HepG2 (cell line): Measurements from ENCODE around the gene PRKACA. TPM values are rescaled to one million over a fixed set of nuclear protein-coding genes. Genes with fewer than 3 reads are reported as not detected.

ENCODE experiments used
- ATAC-seq: fragments of 200-7000 bp; cut with Tn5 transposase; 3 replicates; pipeline ENCODE4 v1.9.1; 2020; ENCODE audit warnings: mild to moderate bottlenecking, moderate library complexity
- BruUV-seq: library from RNA; stranded (reverse); fragments of 400-500 nt; replicated peaks from 2 replicates; lab custom pipeline; 2021; lab: Mats Ljungman, UMichigan
- CTCF ChIA-PET: fragments of 300-600 bp; formaldehyde crosslinking; extraction: SDS; loops from one replicate; lab custom pipeline; 2021; ENCODE audit warnings: low total read pairs, inconsistent platforms, low intra/inter-chr PET ratio; lab: Yijun Ruan, JAX
- POLR2A ChIA-PET: fragments of 350-600 bp; sonication (Branson Sonifier 250); formaldehyde crosslinking; loops from one replicate; lab custom pipeline; 2020; ENCODE audit warnings: antibody characterized with exemption, inconsistent platforms; lab: Yijun Ruan, JAX
- DNase-seq: peaks from one replicate; pipeline ENCODE4 v3.0.0-alpha.2; 2015; ENCODE audit warnings: low spot score
- FAIRE-seq: peaks from 3 replicates; lab custom pipeline; 2011; peaks lifted over from hg19 to GRCh38; lab: Jason Lieb, UNC
- H2AFZ ChIP-seq: one replicate; pipeline ENCODE4 v1.6.1; 2011; ENCODE audit warnings: low read length, inconsistent platforms
- H3K27ac ChIP-seq: fragments of 300-600 bp; 3 replicates; pipeline ENCODE4 v1.8.0; 2011; ENCODE audit warnings: mixed run types, mild to moderate bottlenecking, mixed read lengths, low read length, inconsistent platforms; ENCODE audit not compliant: insufficient read depth; ENCODE audit errors: extremely low read length
- H3K27me3 ChIP-seq, 2 experiments: fragments of 200-600 bp in 1 of 2; 2 replicates in 1 of 2; 3 replicates in 1 of 2; pipeline versions ENCODE4 v1.6.0 to v1.8.0; 2011; ENCODE audit warnings: low read length in 2 of 2, mild to moderate bottlenecking in 2 of 2, moderate library complexity in 2 of 2, inconsistent platforms in 1 of 2; ENCODE audit not compliant: insufficient read depth in 2 of 2, control insufficient read depth in 1 of 2
- H3K36me3 ChIP-seq, 2 experiments: fragments of 200-600 bp in 1 of 2; replicated peaks in 1 of 2; 2 replicates in 1 of 2; 3 replicates in 1 of 2; pipeline versions ENCODE4 v1.5.1 to v1.8.0; 2011; ENCODE audit warnings: low read length in 2 of 2, inconsistent platforms in 1 of 2; ENCODE audit not compliant: insufficient read depth in 2 of 2, control insufficient read depth in 1 of 2
- H3K4me1 ChIP-seq: 2 replicates; pipeline ENCODE4 v1.5.1; 2012; ENCODE audit warnings: low read length, inconsistent platforms; ENCODE audit not compliant: insufficient read depth
- H3K4me2 ChIP-seq: 2 replicates; pipeline ENCODE4 v1.6.0; 2011; ENCODE audit warnings: low read depth, low read length, inconsistent platforms
- H3K4me3 ChIP-seq, 3 experiments: fragments of 200-600 bp in 1 of 3; sonication (generic), shearing (Covaris generic) in 1 of 3; replicated peaks in 1 of 3; 2 replicates each; pipeline ENCODE4 v1.5.1; 2011 to 2016; ENCODE audit warnings: low read length in 3 of 3, inconsistent platforms in 2 of 3, low read depth in 2 of 3, mild to moderate bottlenecking in 2 of 3, control low read depth in 1 of 3, mixed read lengths in 1 of 3; ENCODE audit not compliant: insufficient read depth in 1 of 3
- H3K79me2 ChIP-seq: one replicate; pipeline ENCODE4 v1.6.1; 2011; ENCODE audit warnings: low read length, inconsistent platforms; ENCODE audit not compliant: insufficient read depth
- H3K9ac ChIP-seq: 2 replicates; pipeline ENCODE4 v1.6.0; 2011; ENCODE audit warnings: mild to moderate bottlenecking, low read depth, low read length, inconsistent platforms; ENCODE audit not compliant: insufficient read depth
- H3K9me3 ChIP-seq: 2 replicates; pipeline ENCODE4 v1.5.1; 2012; ENCODE audit warnings: mild to moderate bottlenecking, low read length
- H4K20me1 ChIP-seq: 2 replicates; pipeline ENCODE4 v1.6.0; 2011; ENCODE audit warnings: inconsistent platforms, mild to moderate bottlenecking, low read length, moderate library complexity; ENCODE audit not compliant: insufficient read depth
- CERS6 ChIP-seq: sonication (generic); formaldehyde crosslinking; IDR thresholded peaks from 2 replicates; pipeline ENCODE4 v1.5.0; 2020; ENCODE audit warnings: missing genetic modification reagents
- DPF2 ChIP-seq: sonication (generic); formaldehyde crosslinking; IDR thresholded peaks from 2 replicates; pipeline ENCODE4 v1.4.0; 2020; ENCODE audit warnings: mild to moderate bottlenecking, low read depth, missing genetic modification reagents, borderline replicate concordance
- GATAD2A ChIP-seq: IDR thresholded peaks from 2 replicates; pipeline ENCODE4 v1.6.1; 2016
- PREB ChIP-seq: sonication (generic); formaldehyde crosslinking; IDR thresholded peaks from 2 replicates; pipeline ENCODE4 v1.4.0; 2020; ENCODE audit warnings: missing genetic modification reagents
- SAP130 ChIP-seq: IDR thresholded peaks from 2 replicates; pipeline ENCODE4 v1.6.1; 2016; ENCODE audit warnings: low read depth
- SMYD3 ChIP-seq: sonication (generic); formaldehyde crosslinking; IDR thresholded peaks from 2 replicates; pipeline ENCODE4 v1.8.1; 2023; ENCODE audit warnings: mild to moderate bottlenecking, missing genetic modification reagents
- USF2 ChIP-seq, 2 experiments: sonication (generic) in 1 of 2; formaldehyde crosslinking in 1 of 2; IDR thresholded peaks; 2 replicates each; pipeline versions ENCODE4 v1.5.1 to v1.6.1; 2011 to 2020; ENCODE audit warnings: borderline replicate concordance in 1 of 2, low read depth in 1 of 2, low read length in 1 of 2, mild to moderate bottlenecking in 1 of 2, missing genetic modification reagents in 1 of 2, moderate library complexity in 1 of 2
- ZNF30 ChIP-seq: sonication (generic); formaldehyde crosslinking; IDR thresholded peaks from 2 replicates; pipeline ENCODE4 v1.5.0; 2020; ENCODE audit warnings: mild to moderate bottlenecking, missing genetic modification reagents
- ZNF318 ChIP-seq: sonication (generic); formaldehyde crosslinking; IDR thresholded peaks from 2 replicates; pipeline ENCODE4 v1.4.0; 2020; ENCODE audit warnings: mild to moderate bottlenecking, missing genetic modification reagents
- ZNF567 ChIP-seq: sonication (generic); formaldehyde crosslinking; IDR thresholded peaks from 2 replicates; pipeline ENCODE4 v1.8.1; 2023; ENCODE audit warnings: mild to moderate bottlenecking, missing genetic modification reagents, borderline replicate concordance
- ZNF709 ChIP-seq: sonication (generic); formaldehyde crosslinking; IDR thresholded peaks from 2 replicates; pipeline ENCODE4 v1.5.0; 2020; ENCODE audit warnings: mild to moderate bottlenecking, missing genetic modification reagents
- ZSCAN25 ChIP-seq: sonication (generic); formaldehyde crosslinking; IDR thresholded peaks from 2 replicates; pipeline ENCODE4 v1.8.0; 2022; ENCODE audit warnings: mild to moderate bottlenecking, missing genetic modification reagents
- WGBS: methylation state at CpG from one replicate; pipeline ENCODE4 v1.1.6; 2017; ENCODE audit warnings: low lambda C conversion rate; 5-methylcytosine and 5-hydroxymethylcytosine counted together
- in situ Hi-C: cut with HindIII; loops from 2 replicates; pipeline ENCODE4 v1.10.0; 2017; ENCODE audit warnings: low pct_unique_long_range_greater_than_20kb; ENCODE audit not compliant: extremely low pct_ligation_motif_present
- intact Hi-C: fragments of 100-400 bp; cut with micrococcal nuclease; formaldehyde crosslinking; loops from one replicate; pipeline ENCODE4 v1.10.0; 2022; ENCODE audit not compliant: unreplicated experiment
- polyA plus RNA-seq, 8 experiments: library from polyadenylated mRNA; depleted of rRNA in 3 of 8; stranded (reverse) in 7 of 8; unstranded in 1 of 8; fragments of >200 nt; fragmentation: Illumina TruSeq in 4 of 8; extraction: Trizol in 4 of 8; gene quantifications; 2 replicates each; pipeline versions ENCODE4 v1.2.1 to v1.2.3, GENCODE V29; 2011 to 2016; ENCODE audit warnings: low read depth in 4 of 8, missing spikeins in 1 of 8, mixed read lengths in 1 of 8; ENCODE audit not compliant: insufficient read depth in 1 of 8
- total RNA-seq, 5 experiments: library from RNA; depleted of rRNA; stranded (reverse); fragments of >200 nt; fragmentation: Illumina TruSeq; extraction: Trizol; gene quantifications; 2 replicates each; pipeline ENCODE4 v1.2.3, GENCODE V29; 2016; ENCODE audit warnings: low read depth in 1 of 5

PRKACA gene
- total and polyA plus RNA-seq, 2 of the 13 experiments (the other 11 are each of a cell fraction or from before 2014, with no cell fraction given): 11.0 to 18.2 TPM

- no peak overlapping the region for H2AFZ ChIP-seq
- FAIRE-seq: no peak
- no peaks in the 10 kb centered on the region for H3K27me3 ChIP-seq
- in situ Hi-C loops (no loop called here), intact Hi-C loops (no loop called here)
- ChIA-PET POLR2A (interaction anchor here (2.4 kb wide), 1 partner anchor 10 kb away, joined by 5 read pairs; the partner anchor contains the start of gene ASF1B), CTCF (no interaction called here)
- no peaks in the 10 kb centered on the region for H4K20me1 ChIP-seq
- no peak overlapping the region for H3K27ac ChIP-seq
- peaks cover 24% of the 10 kb centered on the region for H3K4me1 ChIP-seq
- H3K4me3 ChIP-seq: no peak overlapping the region
- 77% methylated on average over 7 of the region's 8 CpGs for WGBS
- no TSS peak for BruUV-seq
- ATAC-seq: peak; percentile 64
- H3K9ac ChIP-seq: no peak overlapping the region
- H3K9me3 ChIP-seq: no peaks in the 10 kb centered on the region
- H3K4me2 ChIP-seq: no peak overlapping the region
- no peak for DNase-seq
- no peaks in the 10 kb centered on the region for H3K79me2 ChIP-seq
- peaks cover 0 to 4% of the 10 kb centered on the region in 2 experiments; a peak in 1 of 5 replicates for H3K36me3 ChIP-seq
- TF ChIP-seq ZNF30 (CRISPR knock-in tag): no peak
- no peak for TF ChIP-seq ZSCAN25
- peak; percentile 32; the same call in 1 of the 2 replicates for TF ChIP-seq USF2 (IDR thresholded peaks at IDR 0.05; ENCODE audit: low read depth, low read length)
- peak; percentile 48; the same call in 1 of the 2 replicates for TF ChIP-seq USF2 (CRISPR knock-in tag; IDR thresholded peaks at IDR 0.05; ENCODE audit: borderline replicate concordance)
- no peak for TF ChIP-seq ZNF709 (CRISPR knock-in tag)
- TF ChIP-seq ZNF567: no peak
- TF ChIP-seq GATAD2A (CRISPR knock-in tag): 0 out of 2 replicates have a peak, but pooled peaks have one; percentile 37
- no peak for TF ChIP-seq CERS6 (CRISPR knock-in tag)
- no peak for TF ChIP-seq SMYD3 (CRISPR knock-in tag)
- no peak for TF ChIP-seq DPF2 (CRISPR knock-in tag)
- no peak for TF ChIP-seq PREB (CRISPR knock-in tag)
- no peak for TF ChIP-seq ZNF318
- 0 out of 2 replicates have a peak, but pooled peaks have one; percentile 26 for TF ChIP-seq SAP130 (CRISPR knock-in tag)
These were observed 9.6 kb upstream of the PRKACA start for GRCh38 chr19:14127176-14127575.
